GM10266 (cell line): ENCODE results near the gene SLC24A1.
A peak's percentile ranks its signal among the peaks of the same experiment; 100 is the strongest.

Experiments
- DNase-seq: peaks from one replicate; pipeline ENCODE4 v3.0.0; 2012; ENCODE audit errors: extremely low spot score
- CTCF ChIP-seq: IDR thresholded peaks from 2 replicates; pipeline ENCODE4 v1.5.1; 2012; ENCODE audit warnings: mild to moderate bottlenecking, low read depth; ENCODE audit not compliant: control insufficient read depth, insufficient read depth; ENCODE audit errors: missing control alignments

Gene SLC24A1

DNA sequence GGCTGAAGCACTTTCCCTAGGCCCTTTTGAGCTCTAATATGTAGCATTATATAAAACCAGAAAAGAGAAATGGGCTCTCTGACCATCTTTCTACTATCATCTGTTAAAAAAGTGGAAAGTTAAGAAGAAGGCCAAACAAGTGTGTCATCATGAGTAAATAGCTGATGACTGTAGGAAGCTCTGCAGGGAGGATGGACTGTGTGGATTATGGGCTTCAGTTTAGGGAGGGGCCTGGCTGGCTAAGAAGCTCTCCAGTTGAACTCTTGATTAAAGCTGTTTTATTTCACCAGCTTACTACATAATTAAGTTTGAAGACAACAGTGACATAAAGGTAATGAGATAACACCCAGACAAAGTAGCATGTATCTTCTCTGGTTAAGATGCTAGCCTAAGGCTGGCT, 41.5 kb upstream of the SLC24A1 start:
- DNase-seq, result no peak

DNA sequence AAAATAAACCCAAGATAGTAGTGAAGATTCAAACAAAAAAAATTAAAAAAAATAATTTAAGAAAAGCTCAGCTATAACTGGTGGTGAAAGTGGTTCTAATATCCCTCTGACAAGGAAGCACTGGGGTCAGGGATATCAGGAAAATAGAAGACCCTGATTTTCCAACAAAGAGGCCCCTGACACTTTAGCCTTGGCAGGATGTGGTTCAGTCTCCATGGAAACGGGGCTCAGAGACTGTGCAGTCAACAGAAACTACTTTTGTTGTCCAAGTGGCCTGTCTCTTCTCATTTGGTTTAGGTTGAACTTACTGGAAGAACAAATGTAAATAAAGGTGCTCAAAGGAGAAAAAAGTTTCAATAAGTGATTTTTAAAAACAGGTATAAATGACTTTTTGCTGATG, 38.0 kb upstream of the SLC24A1 start:
- no peak for TF ChIP-seq CTCF
- peak; percentile 58 for DNase-seq

More for the DNA sequence above, 41.5 kb upstream of the SLC24A1 start:
- no peak for TF ChIP-seq CTCF

DNA sequence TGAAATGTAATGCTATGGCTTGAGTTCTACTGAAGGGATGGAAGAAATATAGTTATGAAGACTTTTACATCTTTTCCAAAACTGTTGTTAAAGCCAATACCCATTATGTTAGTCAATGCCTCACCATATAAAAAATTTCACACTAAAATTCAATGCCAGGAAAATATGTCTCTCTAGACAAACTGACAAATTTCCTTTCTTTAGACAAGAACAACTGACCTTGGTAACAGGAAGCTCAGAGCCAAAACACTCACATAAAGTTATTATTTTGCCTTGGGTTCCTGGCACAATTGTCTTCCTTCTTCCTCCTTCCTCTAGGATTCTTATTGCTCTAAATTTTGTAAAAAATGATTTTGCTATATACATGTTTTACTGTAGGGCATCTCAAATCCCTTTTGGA, 37.5 kb upstream of the SLC24A1 start:
- no peak for TF ChIP-seq CTCF
- no peak for DNase-seq

GRCh38 chr15:65587094-65587493, 34.6 kb upstream of the SLC24A1 start:
- no peak for TF ChIP-seq CTCF

GRCh38 chr15:65595960-65596359, 25.8 kb upstream of the SLC24A1 start:
- no peak for DNase-seq

More at GRCh38 chr15:65587094-65587493, 34.6 kb upstream of the SLC24A1 start:
- no peak for DNase-seq

DNA sequence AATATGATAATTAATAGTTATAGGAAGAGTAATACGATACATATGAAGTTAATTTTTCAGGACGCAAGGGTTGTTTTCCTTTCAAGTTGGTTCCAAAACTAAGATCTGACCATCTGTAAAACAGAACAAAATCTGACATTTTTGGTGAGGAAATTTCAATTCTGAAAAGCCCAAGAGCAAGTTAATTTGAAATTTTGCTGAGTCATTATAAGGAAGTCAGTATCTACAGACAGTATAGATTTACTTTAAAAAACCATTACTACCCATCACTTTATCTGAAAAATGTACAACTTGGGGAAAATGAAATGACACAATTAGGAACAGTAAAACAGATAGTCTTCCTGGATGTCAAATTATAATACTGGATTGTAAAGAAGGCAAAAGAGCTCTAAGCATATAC, 23.3 kb upstream of the SLC24A1 start:
- TF ChIP-seq CTCF, result no peak
- DNase-seq, result no peak

More at GRCh38 chr15:65595960-65596359, 25.8 kb upstream of the SLC24A1 start:
- TF ChIP-seq CTCF, result peak; percentile 44

GRCh38 chr15:65599677-65600076, 22.1 kb upstream of the SLC24A1 start:
- TF ChIP-seq CTCF, result no peak
- no peak for DNase-seq
